H1 (cell line): ENCODE results near the gene TMC3. TPM values are rescaled to one million over a fixed set of nuclear protein-coding genes. Genes with fewer than 3 reads are reported as not detected.

Experiments used
- CTCF ChIA-PET: fragments of 300-600 bp; sonication (Branson Sonifier 250); formaldehyde crosslinking; loops from one replicate; lab custom pipeline; 2021; ENCODE audit not compliant: partially characterized antibody; lab: Charles Lee
- POLR2A ChIA-PET: fragments of 300-600 bp; sonication (Branson Sonifier 250); formaldehyde crosslinking; loops from one replicate; lab custom pipeline; 2021; ENCODE audit warnings: inconsistent platforms; ENCODE audit not compliant: partially characterized antibody; lab: Charles Lee
- DNase-seq, 2 experiments: peaks; one replicate each; pipeline versions ENCODE4 v3.0.0 to v3.0.0-alpha.2; 2010 to 2022; ENCODE audit warnings: low spot score in 2 of 2, low read depth in 1 of 2, mixed read lengths in 1 of 2
- FAIRE-seq: peaks from 2 replicates; lab custom pipeline; 2011; peaks lifted over from hg19 to GRCh38; lab: Jason Lieb, UNC
- H2AFZ ChIP-seq: 2 replicates; pipeline ENCODE4 v1.8.1; 2012; ENCODE audit warnings: low read length, inconsistent platforms
- H2AK5ac ChIP-seq: 2 replicates; pipeline ENCODE4 v1.6.1; 2013; ENCODE audit warnings: low read depth, low read length
- H2BK120ac ChIP-seq: replicated peaks from 2 replicates; pipeline ENCODE3; 2013; ENCODE audit warnings: low read depth, low read length, inconsistent platforms
- H2BK12ac ChIP-seq: 2 replicates; pipeline ENCODE4 v1.6.1; 2013; ENCODE audit warnings: low read depth, low read length
- H2BK15ac ChIP-seq: 2 replicates; pipeline ENCODE4 v1.6.1; 2013; ENCODE audit warnings: low read length
- H2BK20ac ChIP-seq: 2 replicates; pipeline ENCODE4 v1.6.1; 2013; ENCODE audit warnings: low read length
- H2BK5ac ChIP-seq: 2 replicates; pipeline ENCODE4 v1.6.1; 2013; ENCODE audit warnings: low read depth, low read length
- H3K14ac ChIP-seq: 2 replicates; pipeline ENCODE4 v1.6.1; 2013; ENCODE audit warnings: inconsistent platforms; ENCODE audit not compliant: insufficient read length
- H3K18ac ChIP-seq: 2 replicates; pipeline ENCODE4 v1.6.1; 2013; ENCODE audit warnings: low read length; ENCODE audit errors: extremely low read depth
- H3K23ac ChIP-seq: 2 replicates; pipeline ENCODE4 v1.6.1; 2013; ENCODE audit warnings: inconsistent platforms; ENCODE audit not compliant: insufficient read length
- H3K23me2 ChIP-seq: 2 replicates; pipeline ENCODE4 v1.6.1; 2013; ENCODE audit warnings: low read depth, low read length
- H3K27ac ChIP-seq: 2 replicates; pipeline ENCODE4 v1.6.1; 2011; ENCODE audit warnings: low read depth, low read length, inconsistent platforms
- H3K27me3 ChIP-seq, 4 experiments: replicated peaks in 1 of 4; 1 replicate in 1 of 4; 2 replicates in 3 of 4; pipeline versions ENCODE4 v1.6.1 to v1.8.1; 2011 to 2013; ENCODE audit warnings: low read length in 3 of 4, mild to moderate bottlenecking in 3 of 4, inconsistent platforms in 2 of 4, mixed read lengths in 2 of 4, moderate library complexity in 1 of 4; ENCODE audit not compliant: control insufficient read depth in 3 of 4, insufficient read depth in 3 of 4; ENCODE audit errors: extremely low read depth in 1 of 4
- H3K36me3 ChIP-seq, 4 experiments: 2 replicates each; pipeline versions ENCODE4 v1.6.1 to v1.8.1; 2011 to 2013; ENCODE audit warnings: mild to moderate bottlenecking in 4 of 4, low read length in 3 of 4, moderate library complexity in 2 of 4, control low read depth in 1 of 4, inconsistent platforms in 1 of 4; ENCODE audit not compliant: insufficient read depth in 4 of 4, control insufficient read depth in 2 of 4
- H3K4ac ChIP-seq: replicated peaks from 2 replicates; pipeline ENCODE3; 2013; ENCODE audit warnings: low read length, low read depth, mixed read lengths, inconsistent platforms; ENCODE audit not compliant: insufficient read length
- H3K4me1 ChIP-seq, 4 experiments: replicated peaks in 1 of 4; 1 replicate in 1 of 4; 2 replicates in 3 of 4; pipeline versions ENCODE4 v1.6.1 to v1.8.1; 2011 to 2013; ENCODE audit warnings: low read length in 3 of 4, inconsistent platforms in 2 of 4, mixed read lengths in 1 of 4; ENCODE audit not compliant: insufficient read depth in 4 of 4, control insufficient read depth in 3 of 4
- H3K4me2 ChIP-seq, 2 experiments: 2 replicates each; pipeline versions ENCODE4 v1.6.1 to v1.8.1; 2011 to 2013; ENCODE audit warnings: low read depth in 2 of 2, low read length in 2 of 2, control low read depth in 1 of 2, inconsistent platforms in 1 of 2, mild to moderate bottlenecking in 1 of 2; ENCODE audit not compliant: insufficient read depth in 1 of 2
- H3K4me3 ChIP-seq, 4 experiments: fragments of 200-600, 300-600 bp in 1 of 4; sonication (generic), shearing (Covaris generic), sonication (Bioruptor Twin) in 1 of 4; 2 replicates each; pipeline versions ENCODE4 v1.5.1 to v1.8.1; 2011 to 2016; ENCODE audit warnings: low read length in 4 of 4, low read depth in 3 of 4, control low read depth in 2 of 4, inconsistent platforms in 2 of 4, mild to moderate bottlenecking in 2 of 4, mixed read lengths in 1 of 4, moderate library complexity in 1 of 4; ENCODE audit not compliant: insufficient read depth in 2 of 4; ENCODE audit errors: extremely low read depth in 1 of 4
- H3K56ac ChIP-seq: replicated peaks from 2 replicates; pipeline ENCODE3; 2013; ENCODE audit warnings: low read depth, mild to moderate bottlenecking, mixed read lengths, low read length, inconsistent platforms; ENCODE audit not compliant: insufficient read length
- H3K79me1 ChIP-seq: 2 replicates; pipeline ENCODE4 v1.6.1; 2013; ENCODE audit warnings: low read depth, low read length, control low read depth
- H3K79me2 ChIP-seq, 2 experiments: 2 replicates each; pipeline versions ENCODE4 v1.6.1 to v1.8.1; 2012 to 2013; ENCODE audit warnings: low read length in 2 of 2, mild to moderate bottlenecking in 2 of 2, inconsistent platforms in 1 of 2; ENCODE audit not compliant: insufficient read depth in 2 of 2, control insufficient read depth in 1 of 2
- H3K9ac ChIP-seq, 4 experiments: replicated peaks in 1 of 4; 1 replicate in 1 of 4; 2 replicates in 3 of 4; pipeline versions ENCODE4 v1.6.1 to v1.8.1; 2011 to 2013; ENCODE audit warnings: low read depth in 3 of 4, low read length in 3 of 4, control low read depth in 2 of 4, mild to moderate bottlenecking in 2 of 4, moderate library complexity in 2 of 4, inconsistent platforms in 1 of 4; ENCODE audit errors: extremely low read depth in 1 of 4
- H3K9me3 ChIP-seq, 2 experiments: 2 replicates each; pipeline versions ENCODE4 v1.6.1 to v1.8.1; 2012 to 2013; ENCODE audit warnings: mild to moderate bottlenecking in 2 of 2, moderate library complexity in 2 of 2, control low read depth in 1 of 2, inconsistent platforms in 1 of 2, low read depth in 1 of 2, low read length in 1 of 2, mixed read lengths in 1 of 2; ENCODE audit not compliant: insufficient read depth in 2 of 2
- H4K20me1 ChIP-seq, 2 experiments: replicated peaks in 1 of 2; 2 replicates each; pipeline versions ENCODE3 to v1.8.1; 2011 to 2013; ENCODE audit warnings: inconsistent platforms in 2 of 2, low read length in 2 of 2, mild to moderate bottlenecking in 1 of 2; ENCODE audit not compliant: insufficient read depth in 2 of 2, control insufficient read depth in 1 of 2
- H4K5ac ChIP-seq: 2 replicates; pipeline ENCODE4 v1.6.1; 2013; ENCODE audit warnings: low read length, low read depth, mixed read lengths, inconsistent platforms; ENCODE audit not compliant: insufficient read length
- H4K8ac ChIP-seq: 2 replicates; pipeline ENCODE4 v1.8.0; 2013; ENCODE audit warnings: mild to moderate bottlenecking, moderate library complexity, low read length, inconsistent platforms; ENCODE audit not compliant: insufficient read depth; ENCODE audit errors: extremely low read depth
- H4K91ac ChIP-seq: replicated peaks from 2 replicates; pipeline ENCODE3; 2013; ENCODE audit warnings: low read length, mixed read lengths, inconsistent platforms; ENCODE audit not compliant: insufficient read length
- WGBS, 2 experiments: shearing (Covaris generic) in 1 of 2; methylation state at CpG; one replicate each; pipeline versions ENCODE4 v1.1.6 to v1.1.7; 2013 to 2015; ENCODE audit warnings: low lambda C conversion rate in 2 of 2, mixed read lengths in 2 of 2, inconsistent platforms in 1 of 2, low coverage in 1 of 2, missing lambda C conversion rate in 1 of 2; ENCODE audit not compliant: insufficient replicate concordance in 2 of 2, insufficient coverage in 1 of 2, insufficient read length in 1 of 2; ENCODE audit errors: extremely low coverage in 1 of 2, missing lambda C conversion rate in 1 of 2; 5-methylcytosine and 5-hydroxymethylcytosine counted together
- polyA plus RNA-seq, 7 experiments: library from polyadenylated mRNA; depleted of rRNA in 3 of 7; stranded (reverse) in 5 of 7; unstranded in 2 of 7; fragments of >200 nt in 5 of 7; fragments of 200-250 nt in 2 of 7; gene quantifications; 1 replicate in 5 of 7; 2 replicates in 1 of 7; 4 replicates in 1 of 7; pipeline versions ENCODE4 v1.2.1 to v1.2.3, GENCODE V29; 2011 to 2013; ENCODE audit warnings: missing spikeins in 2 of 7, mixed read lengths in 2 of 7
- total RNA-seq: library from RNA; stranded (reverse); fragmentation: NEBNext Ultra II Directional; extraction: Animal tissue kit (Norgen Biotek cat#: 25700); gene quantifications from 2 replicates; pipeline ENCODE4 v1.2.1, GENCODE V29; 2021

Gene TMC3
- total and polyA plus RNA-seq, 2 of the 8 experiments (the other 6 are each of a cell fraction or from before 2014, with no cell fraction given), result not detected

- no peak overlapping the region for H4K8ac ChIP-seq
- H3K4me1 ChIP-seq, result no peaks in the 10 kb centered on the region
- H3K9me3 ChIP-seq, result no peaks in the 10 kb centered on the region
- no peak overlapping the region for H3K4ac ChIP-seq
- no peak overlapping the region for H2BK15ac ChIP-seq
- FAIRE-seq (no peak), DNase-seq (no peak)
- H2BK5ac ChIP-seq, result no peak overlapping the region
- no peak overlapping the region for H3K56ac ChIP-seq
- no peak overlapping the region for H3K18ac ChIP-seq
- H3K36me3 ChIP-seq, result peaks cover 3 to 16% (median 8%) of the 10 kb centered on the region in 4 experiments; a peak in 6 of 8 replicates
- H3K79me2 ChIP-seq, result no peaks in the 10 kb centered on the region
- H3K4me2 ChIP-seq, result no peak overlapping the region
- H4K20me1 ChIP-seq, result no peaks in the 10 kb centered on the region
- H3K23me2 ChIP-seq, result no peaks in the 10 kb centered on the region
- no peak overlapping the region for H4K91ac ChIP-seq
- no peak overlapping the region for H2BK20ac ChIP-seq
- H3K27ac ChIP-seq, result no peak overlapping the region
- 88% methylated on average over 22 of the region's 22 CpGs; no CpG with 5 or more reads in 1 of the 2 experiments for WGBS, 2 experiments
- H3K23ac ChIP-seq, result no peak overlapping the region
- no peak overlapping the region for H3K9ac ChIP-seq
- H2BK120ac ChIP-seq, result no peak overlapping the region
- H3K14ac ChIP-seq, result no peak overlapping the region
- ChIA-PET POLR2A (interaction anchor here (0.8 kb wide), 1 partner anchor 10 kb away, joined by 3 read pairs; no protein-coding TSS in a partner anchor), CTCF (no interaction called here)
- no peak overlapping the region for H4K5ac ChIP-seq
- no peak overlapping the region for H3K4me3 ChIP-seq
- no peaks in the 10 kb centered on the region for H3K27me3 ChIP-seq
- no peak overlapping the region for H2AFZ ChIP-seq
- H2AK5ac ChIP-seq, result no peak overlapping the region
- H3K79me1 ChIP-seq, result no peaks in the 10 kb centered on the region
- no peak overlapping the region for H2BK12ac ChIP-seq
Measured at GRCh38 chr15:81312790-81313543, 61.0 kb downstream of the TMC3 start.
